Measurements from ENCODE around the gene RASGEF1B.

Gene RASGEF1B

GRCh38 chr4:81460834-81461233 lies 10.9 kb downstream of the RASGEF1B start:
- no peak for DNase-seq

GRCh38 chr4:81460191-81460701 lies 11.5 kb downstream of the RASGEF1B start:
- DNase-seq: no peak

- DNase-seq: no peak
Measured at GRCh38 chr4:81459228-81459627, 12.5 kb downstream of the RASGEF1B start.

DNA sequence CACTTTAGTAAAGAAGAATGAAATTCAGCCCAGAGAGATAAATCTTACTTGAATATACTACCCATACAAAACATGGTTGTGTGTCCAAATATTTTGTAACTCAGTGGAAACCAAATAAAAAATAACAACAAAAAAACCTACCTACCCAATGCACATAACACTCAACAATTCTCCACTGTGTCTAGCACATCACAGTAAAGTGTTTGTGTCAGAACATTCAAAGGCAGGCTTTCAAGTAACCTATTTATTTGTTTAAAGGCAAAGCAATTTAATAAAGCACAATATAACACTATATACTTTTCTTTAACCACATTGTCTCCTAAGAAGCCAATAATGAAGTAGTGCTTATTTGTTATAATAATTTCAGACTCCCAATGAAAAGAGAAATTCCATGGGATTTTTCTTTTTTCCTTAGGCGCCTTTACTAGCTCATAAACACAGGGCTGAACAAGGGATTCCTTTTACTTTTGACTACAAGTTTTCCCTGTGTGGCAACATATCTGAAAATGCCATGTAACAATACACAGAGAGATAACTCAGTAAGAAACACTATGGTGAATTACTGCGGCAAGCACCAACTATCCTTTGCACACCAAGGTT lies 13.7 kb downstream of the RASGEF1B start:
- DNase-seq: no peak

DNA sequence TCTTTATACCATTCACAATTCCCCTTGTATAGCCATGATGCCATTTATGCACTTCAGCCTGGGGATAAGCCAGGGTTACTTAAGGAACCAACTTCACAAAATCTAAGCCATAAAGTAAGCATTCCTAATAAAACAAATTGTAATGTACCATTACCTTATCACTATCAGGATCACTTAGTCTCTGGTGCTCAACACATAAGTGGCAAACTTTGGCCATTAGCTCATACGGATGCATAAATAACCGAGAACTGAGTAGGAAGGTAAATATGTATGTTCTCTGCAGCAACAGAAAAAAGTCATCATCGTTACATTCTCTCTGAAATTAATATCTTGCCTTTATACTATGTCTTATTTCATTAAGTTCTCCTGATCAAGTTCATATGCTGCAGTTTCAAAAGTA lies 14.4 kb downstream of the RASGEF1B start:
- DNase-seq: no peak

DNA sequence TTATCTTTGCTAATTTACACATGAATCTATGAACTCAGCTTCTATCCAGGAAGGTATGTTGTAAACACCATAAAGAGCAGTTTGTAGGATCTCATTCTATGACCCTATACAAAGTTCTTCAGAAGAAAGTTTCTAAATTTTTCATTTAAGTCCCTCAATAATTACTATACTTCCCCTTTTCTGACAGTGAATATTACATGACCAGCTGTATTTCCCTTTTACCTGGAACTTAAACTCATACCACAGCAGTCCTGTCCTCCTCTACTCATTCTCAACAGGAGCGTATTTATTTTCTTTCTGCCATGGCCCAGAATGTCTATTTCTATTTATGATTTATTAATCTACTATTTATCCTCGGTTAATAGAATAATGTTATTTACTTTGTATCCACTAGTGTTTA lies 15.8 kb downstream of the RASGEF1B start:
- DNase-seq: no peak

DNA sequence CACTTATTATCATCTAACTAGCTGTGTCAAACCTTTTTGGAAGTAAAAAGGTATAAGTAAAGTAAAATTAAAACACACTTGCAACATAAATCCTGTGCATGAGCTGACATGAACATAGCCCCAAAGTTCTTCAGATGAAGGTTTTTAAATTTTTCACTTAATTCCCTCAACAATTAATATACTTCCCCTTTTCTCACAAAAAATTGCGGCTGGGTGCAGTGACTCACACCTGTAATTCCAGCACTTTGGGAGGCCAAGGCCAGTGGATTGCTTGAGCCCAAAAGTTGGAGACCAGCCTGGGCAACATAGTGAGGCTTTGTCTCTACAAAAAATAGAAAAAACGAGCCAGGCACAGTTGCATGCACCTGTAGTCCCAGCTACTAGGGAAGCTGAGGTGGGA lies 16.8 kb downstream of the RASGEF1B start:
- DNase-seq: no peak

DNA sequence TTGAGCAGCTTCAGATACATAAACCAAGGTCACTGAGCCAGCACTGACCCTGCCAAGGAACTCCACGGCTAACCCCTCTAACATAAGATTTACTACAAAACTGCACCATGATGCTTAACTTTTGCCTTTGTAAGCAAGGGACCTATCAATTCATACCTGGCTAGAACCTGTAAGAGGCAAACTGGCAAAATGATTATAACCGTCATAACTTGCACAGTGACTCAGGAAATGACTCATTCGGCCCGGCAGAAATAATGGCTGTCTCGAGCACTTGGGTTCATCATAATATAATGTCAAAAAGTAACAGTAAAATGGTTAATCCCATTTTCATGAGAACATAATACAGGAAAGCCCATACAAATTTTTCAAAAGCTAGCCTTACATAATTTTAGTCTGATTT lies 17.2 kb downstream of the RASGEF1B start:
- DNase-seq: no peak

DNA sequence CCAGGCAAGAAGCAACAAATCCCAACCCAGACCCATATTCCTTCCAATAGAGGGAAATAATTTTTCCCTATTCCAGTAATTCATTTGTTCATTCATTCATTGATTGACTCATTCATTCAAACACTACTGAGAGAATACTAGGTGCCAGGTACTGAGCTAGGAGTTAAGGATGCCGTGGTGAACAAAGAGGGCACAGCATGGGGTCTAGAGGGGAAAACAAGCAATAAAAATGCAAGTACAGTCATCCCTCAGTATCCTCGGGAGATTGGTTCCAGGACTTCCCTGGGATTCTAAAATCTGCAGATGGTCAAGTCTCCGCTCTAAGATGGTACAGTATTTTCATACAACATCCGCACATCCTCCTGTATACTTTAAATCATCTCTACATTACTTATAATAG lies 18.7 kb downstream of the RASGEF1B start:
- no peak for DNase-seq

DNA sequence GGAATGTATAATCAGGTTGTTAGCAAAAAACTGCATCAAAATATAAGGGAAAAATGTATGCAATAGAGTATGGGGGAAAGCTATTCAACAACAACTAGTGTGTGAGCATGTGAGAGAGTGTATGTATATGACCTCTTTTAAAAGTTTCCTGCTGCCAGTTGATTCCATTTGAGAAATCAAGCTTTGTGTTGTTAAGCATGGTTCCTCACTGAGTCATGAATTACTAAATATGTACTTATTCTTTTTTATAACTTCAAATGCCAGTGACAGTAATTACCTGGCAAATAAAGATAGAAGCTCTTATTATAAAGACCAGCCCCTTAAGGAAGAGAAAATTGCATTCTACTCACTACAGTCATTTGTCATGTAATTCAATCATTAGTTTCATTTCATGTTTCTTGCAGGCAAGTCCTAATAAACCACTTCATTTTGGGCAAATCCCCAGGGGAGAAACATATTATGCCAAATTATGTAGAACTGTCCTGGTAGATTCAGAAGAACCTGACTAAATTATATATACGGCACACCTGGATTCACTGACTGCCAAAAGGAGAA lies 19.2 kb downstream of the RASGEF1B start:
- no peak for DNase-seq

GRCh38 chr4:81449015-81449414 lies 22.7 kb downstream of the RASGEF1B start:
- DNase-seq: no peak

- DNase-seq: no peak
Measured at GRCh38 chr4:81447566-81448229, 24.0 kb downstream of the RASGEF1B start.

GRCh38 chr4:81446634-81447033 lies 25.1 kb downstream of the RASGEF1B start:
- no peak for DNase-seq

DNA sequence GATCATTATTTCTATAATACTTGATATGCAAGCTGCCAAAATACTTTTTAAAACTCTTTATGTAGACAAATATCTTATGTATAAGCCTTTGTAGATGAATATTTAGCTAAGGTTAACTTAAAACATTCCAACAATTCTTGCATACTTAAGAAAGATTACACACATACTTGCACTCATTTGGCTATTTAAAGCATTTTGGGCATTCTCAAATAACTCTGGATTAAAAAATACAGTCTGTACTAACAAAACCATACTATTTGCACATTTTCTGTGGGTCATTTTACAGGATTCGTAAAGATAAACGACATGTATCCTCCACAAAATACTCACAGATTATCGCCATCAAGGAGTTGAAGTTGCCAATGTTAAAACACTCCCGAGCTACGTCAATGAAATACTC lies 26.5 kb downstream of the RASGEF1B start:
- DNase-seq: no peak

GRCh38 chr4:81442484-81443085 lies 29.1 kb downstream of the RASGEF1B start:
- no peak for DNase-seq

- DNase-seq: no peak
Measured at GRCh38 chr4:81440949-81441348, 30.8 kb downstream of the RASGEF1B start.

- DNase-seq: no peak
Measured at GRCh38 chr4:81436941-81437574, 34.6 kb downstream of the RASGEF1B start.

DNA sequence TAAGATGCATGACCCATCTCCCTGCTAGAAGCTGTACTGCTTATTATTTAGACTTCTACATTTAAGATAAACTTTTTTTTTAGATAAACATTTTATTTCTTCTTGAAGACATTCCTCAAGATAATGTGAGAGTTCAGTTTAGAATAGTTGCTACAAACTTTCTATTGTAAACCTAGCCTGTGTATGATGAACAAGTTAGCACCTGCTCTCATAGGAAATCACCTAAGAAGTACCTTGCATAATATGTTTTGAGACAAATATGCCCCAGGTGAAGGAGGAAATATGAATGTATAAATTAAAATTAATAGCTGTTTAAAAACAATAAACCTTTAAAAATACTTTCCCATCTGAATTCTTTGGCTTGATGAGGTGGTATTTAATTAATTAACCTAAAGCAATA lies 35.6 kb downstream of the RASGEF1B start:
- DNase-seq: no peak

DNA sequence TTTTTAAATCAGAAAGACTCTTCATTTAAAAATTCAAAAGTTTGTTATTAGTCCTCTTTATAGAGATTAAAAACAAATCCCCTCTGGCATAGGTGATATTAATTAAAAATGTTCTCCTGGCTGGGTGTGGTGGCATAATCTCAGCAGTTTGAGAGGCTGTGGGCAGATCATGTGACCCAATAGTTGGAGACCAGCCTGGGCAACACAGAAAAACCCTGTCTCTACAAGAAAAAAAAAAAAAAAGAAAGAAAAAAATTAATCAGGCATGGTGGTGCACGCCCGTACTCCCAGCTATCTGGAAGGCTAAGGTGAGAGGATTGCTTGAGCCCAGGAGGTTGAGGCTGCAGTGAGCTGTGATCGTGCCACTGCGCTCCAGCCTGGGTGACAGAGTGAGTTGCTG lies 38.9 kb downstream of the RASGEF1B start:
- no peak for DNase-seq

DNA sequence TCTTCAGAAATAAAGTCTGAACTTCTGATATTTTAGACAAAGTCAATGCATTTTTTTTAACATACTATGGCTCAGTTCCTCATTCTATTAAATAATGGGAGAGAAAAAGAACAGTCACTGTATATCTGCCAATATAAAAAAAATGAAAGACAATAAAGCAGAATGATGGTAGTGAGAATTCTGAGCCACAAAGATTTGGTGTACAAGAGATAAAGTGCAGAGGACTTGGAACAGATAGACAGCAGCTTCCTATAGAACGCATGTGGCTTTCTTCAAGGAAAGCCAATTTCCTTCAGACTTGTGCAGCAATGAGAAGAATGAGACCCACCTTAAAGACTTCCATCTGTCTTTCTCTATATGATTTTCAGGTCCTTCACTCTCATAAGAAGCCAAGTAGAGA lies 39.7 kb downstream of the RASGEF1B start:
- DNase-seq: no peak

DNA sequence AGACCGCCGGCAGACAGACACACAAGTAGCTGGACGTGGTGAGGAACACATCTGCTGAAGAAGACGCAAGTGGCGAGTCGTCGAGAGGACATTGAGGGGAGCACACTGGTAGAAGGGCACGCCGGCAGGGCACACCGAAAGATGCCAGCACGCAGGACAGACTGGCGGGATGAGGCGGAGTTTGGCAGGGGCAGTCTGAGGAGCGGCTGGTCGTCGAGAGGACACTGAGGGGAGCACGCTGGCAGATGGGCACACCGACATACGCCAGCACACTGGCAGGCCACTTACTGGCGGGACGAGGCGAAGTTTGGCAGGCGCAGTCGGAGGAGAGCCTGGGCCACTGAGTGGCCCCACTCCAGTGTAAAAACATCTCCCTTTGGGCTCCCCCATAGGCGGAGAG lies 42.1 kb downstream of the RASGEF1B start:
- no peak for DNase-seq

GRCh38 chr4:81429031-81429430 lies 42.7 kb downstream of the RASGEF1B start:
- no peak for DNase-seq

DNA sequence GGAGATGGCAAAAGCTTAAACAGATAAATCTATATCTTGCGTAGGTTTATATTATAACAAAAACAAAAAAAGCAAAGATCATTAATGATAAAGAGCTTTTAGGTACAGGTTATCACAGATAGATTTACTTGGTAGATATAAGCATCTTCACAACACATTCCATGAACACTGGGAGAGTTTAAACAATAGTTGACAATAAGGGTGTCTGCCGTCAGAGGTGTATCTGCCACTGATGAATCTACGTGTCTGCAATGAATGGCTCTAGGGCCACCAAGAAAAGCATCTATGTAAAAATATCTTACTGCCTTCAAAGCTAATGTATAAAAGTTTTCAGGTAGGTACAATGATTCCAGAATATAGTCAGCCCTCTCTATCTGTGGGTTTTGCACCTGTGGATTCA lies 43.7 kb downstream of the RASGEF1B start:
- DNase-seq: no peak

DNA sequence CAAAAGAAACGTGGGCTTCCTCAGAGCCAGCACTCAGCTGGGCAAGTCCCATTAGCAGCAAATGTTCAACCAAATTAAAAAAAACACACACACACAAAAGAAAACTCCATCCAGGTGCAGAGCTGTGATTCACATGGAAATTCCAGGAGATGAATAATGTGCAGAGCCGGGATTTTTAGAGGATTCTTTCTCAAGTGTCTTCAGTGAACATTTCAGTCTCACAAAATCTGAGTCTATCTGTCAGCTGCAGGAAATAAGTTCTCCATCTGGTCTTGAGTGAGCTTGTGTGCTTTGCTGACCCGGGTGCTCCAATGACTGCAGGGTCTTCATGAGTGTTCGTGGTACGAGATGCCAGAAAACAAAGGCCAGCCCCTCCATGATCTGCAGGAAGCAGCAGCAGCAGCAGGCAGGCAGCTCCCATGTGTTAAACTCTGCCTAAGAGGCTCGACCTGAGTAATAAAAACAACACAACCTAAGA lies 44.3 kb downstream of the RASGEF1B start:
- DNase-seq: no peak

Measured in NK-92 treated with Interleukin-12 subunit alpha and Interleukin-12 subunit beta, amount 100 ng/mL, for 24 hours (cell line).